ENCODE data around the gene BCAS3. TPM values are rescaled to one million over a fixed set of nuclear protein-coding genes. Genes with fewer than 3 reads are reported as not detected.
A peak's percentile ranks its signal among the peaks of the same experiment; 100 is the strongest.
"Not testable (repeated sequence)": the region's sequence is repeated elsewhere in the genome, so short reads cannot be mapped to it uniquely, and the experiment has no call there.

BCAS3 gene
- total RNA-seq, 1 donor from 2014 or later, result 35.7 TPM

- Mint-ChIP-seq H3K4me1 (ENCODE audit: unreplicated experiment) (peaks cover 4% of the 10 kb centered on the region), H3K4me3 (ENCODE audit: unreplicated experiment) (no peak overlapping the region), H3K9me3 (ENCODE audit: unreplicated experiment) (no peaks in the 10 kb centered on the region), H3K27ac (ENCODE audit: unreplicated experiment) (no peak overlapping the region), H3K27me3 (ENCODE audit: unreplicated experiment) (no peaks in the 10 kb centered on the region), H3K36me3 (ENCODE audit: unreplicated experiment) (no peaks in the 10 kb centered on the region)
- DNase-seq (ENCODE audit: extremely low spot score, unreplicated experiment), result no peak
- no peak for TF ChIP-seq CTCF (IDR thresholded peaks at IDR 0.05)
Observed at GRCh38 chr17:60671482-60671881, 6.2 kb upstream of the BCAS3 start.

DNA sequence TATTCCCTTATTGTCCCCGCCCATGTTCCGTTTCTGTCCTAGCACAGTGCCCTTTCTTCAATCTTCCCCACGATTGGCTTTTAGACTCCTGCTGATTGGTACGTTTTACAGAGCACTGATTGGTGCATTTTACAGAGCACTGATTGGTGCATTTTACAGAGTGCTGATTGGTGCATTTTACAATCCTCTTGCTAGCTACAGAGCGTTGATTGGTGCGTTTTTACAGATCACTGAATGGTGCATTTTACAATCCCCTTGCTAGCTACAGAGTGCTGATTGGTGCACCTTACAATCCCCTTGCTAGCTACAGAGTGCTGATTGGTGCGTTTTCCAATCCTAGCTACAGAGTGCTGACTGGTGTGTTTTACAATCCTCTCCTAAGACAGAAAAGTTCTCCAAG, 3.0 kb upstream of the BCAS3 start:
- not testable (repeated sequence) for H3K36me3 Mint-ChIP-seq (ENCODE audit: unreplicated experiment); H3K27ac Mint-ChIP-seq (ENCODE audit: unreplicated experiment); H3K9me3 Mint-ChIP-seq (ENCODE audit: unreplicated experiment); H3K27me3 Mint-ChIP-seq (ENCODE audit: unreplicated experiment); H3K4me3 Mint-ChIP-seq (ENCODE audit: unreplicated experiment); DNase-seq (ENCODE audit: extremely low spot score, unreplicated experiment)
- peaks cover 26% of the 10 kb centered on the region for H3K4me1 Mint-ChIP-seq (ENCODE audit: unreplicated experiment)

DNA sequence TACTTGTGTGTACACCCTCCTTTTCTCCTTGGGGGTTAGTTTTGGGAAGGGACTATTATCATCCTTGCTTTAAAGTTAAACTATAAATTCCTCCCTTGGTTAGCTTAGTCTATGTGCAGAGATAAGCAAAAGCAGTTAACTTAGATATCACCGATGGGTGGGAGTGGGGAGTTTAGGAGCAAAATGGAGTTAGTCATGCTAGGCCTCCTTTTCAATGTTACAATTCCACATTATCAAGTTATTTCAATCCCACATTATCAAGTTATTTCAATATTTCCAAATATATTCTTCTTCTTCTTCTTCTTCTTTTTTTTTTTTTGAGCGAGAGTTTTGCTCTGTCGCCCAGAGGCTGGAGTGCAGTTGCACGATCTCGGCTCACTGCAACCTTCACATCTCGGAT, 1.7 kb upstream of the BCAS3 start:
- Mint-ChIP-seq H3K27ac (ENCODE audit: unreplicated experiment) (no peak overlapping the region), H3K27me3 (ENCODE audit: unreplicated experiment) (no peaks in the 10 kb centered on the region), H3K4me1 (ENCODE audit: unreplicated experiment) (peaks cover 26% of the 10 kb centered on the region), H3K9me3 (ENCODE audit: unreplicated experiment) (no peaks in the 10 kb centered on the region), H3K4me3 (ENCODE audit: unreplicated experiment) (peak overlapping the region; percentile 53), H3K36me3 (ENCODE audit: unreplicated experiment) (no peaks in the 10 kb centered on the region)
- no peak for TF ChIP-seq CTCF (IDR thresholded peaks at IDR 0.05)
- DNase-seq (ENCODE audit: extremely low spot score, unreplicated experiment), result no peak

DNA sequence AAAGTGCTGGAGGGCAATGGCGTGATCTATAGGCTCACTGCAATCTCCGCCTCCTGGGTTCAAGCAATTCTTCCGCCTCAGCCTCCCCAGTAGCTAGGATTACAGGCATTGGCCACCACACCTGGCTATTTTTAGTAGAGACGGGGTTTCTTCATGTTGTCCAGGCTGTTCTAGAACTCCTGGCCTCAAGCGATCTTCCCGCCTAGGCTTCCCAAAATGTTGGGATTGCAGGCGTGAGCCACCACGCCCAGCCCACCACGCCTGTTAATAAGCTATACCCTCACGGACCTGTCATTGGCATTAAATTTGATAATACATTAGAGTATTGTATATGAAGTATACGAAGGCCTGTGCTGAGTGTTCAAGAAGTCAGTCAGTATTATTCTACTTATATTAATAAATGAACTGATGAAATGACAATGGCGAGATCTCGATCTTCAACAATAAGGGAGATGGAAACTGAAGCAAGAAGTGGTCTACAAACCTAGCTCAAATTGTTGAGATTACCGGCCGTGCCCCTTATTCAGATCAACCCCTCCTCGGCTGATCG, 818 bp upstream of the BCAS3 start:
- DNase-seq (ENCODE audit: extremely low spot score, unreplicated experiment), result peak; percentile 44
- H3K27ac Mint-ChIP-seq (ENCODE audit: unreplicated experiment), result peak overlapping the region; percentile 99
- no peaks in the 10 kb centered on the region for H3K27me3 Mint-ChIP-seq (ENCODE audit: unreplicated experiment)
- H3K4me1 Mint-ChIP-seq (ENCODE audit: unreplicated experiment), result peaks cover 26% of the 10 kb centered on the region
- no peaks in the 10 kb centered on the region for H3K36me3 Mint-ChIP-seq (ENCODE audit: unreplicated experiment)
- H3K4me3 Mint-ChIP-seq (ENCODE audit: unreplicated experiment), result peak overlapping the region; percentile 99
- TF ChIP-seq CTCF (IDR thresholded peaks at IDR 0.05), result no peak
- no peaks in the 10 kb centered on the region for H3K9me3 Mint-ChIP-seq (ENCODE audit: unreplicated experiment)

DNA sequence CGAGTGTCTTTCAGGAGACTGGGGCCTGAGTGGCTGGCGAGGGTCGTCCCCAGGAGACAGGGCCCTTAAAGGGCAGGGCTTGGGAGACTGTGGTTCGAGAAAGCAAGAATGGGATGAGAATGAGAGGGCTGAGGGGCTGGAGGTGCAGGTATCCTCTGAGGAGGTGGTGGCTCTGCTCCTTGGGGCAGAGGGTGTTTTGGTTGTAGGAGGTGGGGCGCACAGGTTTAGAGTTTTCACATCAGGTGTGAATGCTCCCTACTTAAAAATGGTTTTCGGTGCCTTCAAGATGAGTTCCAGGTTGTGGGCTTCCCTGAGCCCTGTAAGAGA, 430 bp downstream of the BCAS3 start:
- peak overlapping the region; percentile 99 for H3K4me3 Mint-ChIP-seq (ENCODE audit: unreplicated experiment)
- no peak for TF ChIP-seq CTCF (IDR thresholded peaks at IDR 0.05)
- peak overlapping the region; percentile 99 for H3K27ac Mint-ChIP-seq (ENCODE audit: unreplicated experiment)
- no peaks in the 10 kb centered on the region for H3K27me3 Mint-ChIP-seq (ENCODE audit: unreplicated experiment)
- no peaks in the 10 kb centered on the region for H3K9me3 Mint-ChIP-seq (ENCODE audit: unreplicated experiment)
- peak; percentile 64 for DNase-seq (ENCODE audit: extremely low spot score, unreplicated experiment)
- H3K4me1 Mint-ChIP-seq (ENCODE audit: unreplicated experiment), result peaks cover 26% of the 10 kb centered on the region
- H3K36me3 Mint-ChIP-seq (ENCODE audit: unreplicated experiment), result peaks cover 4% of the 10 kb centered on the region

- peaks cover 7% of the 10 kb centered on the region for H3K36me3 Mint-ChIP-seq (ENCODE audit: unreplicated experiment)
- H3K9me3 Mint-ChIP-seq (ENCODE audit: unreplicated experiment), result no peaks in the 10 kb centered on the region
- DNase-seq (ENCODE audit: extremely low spot score, unreplicated experiment), result no peak
- peaks cover 26% of the 10 kb centered on the region for H3K4me1 Mint-ChIP-seq (ENCODE audit: unreplicated experiment)
- H3K4me3 Mint-ChIP-seq (ENCODE audit: unreplicated experiment), result no peak overlapping the region
- H3K27me3 Mint-ChIP-seq (ENCODE audit: unreplicated experiment), result no peaks in the 10 kb centered on the region
- TF ChIP-seq CTCF (IDR thresholded peaks at IDR 0.05), result no peak
- H3K27ac Mint-ChIP-seq (ENCODE audit: unreplicated experiment), result no peak overlapping the region
Observed at GRCh38 chr17:60679287-60679686, 1.6 kb downstream of the BCAS3 start.
